ENCODE data around the gene RIGI.
A peak's percentile ranks its signal among the peaks of the same experiment; 100 is the strongest.
"Not testable (repeated sequence)": the region's sequence is repeated elsewhere in the genome, so short reads cannot be mapped to it uniquely, and the experiment has no call there.

The RIGI gene

DNA sequence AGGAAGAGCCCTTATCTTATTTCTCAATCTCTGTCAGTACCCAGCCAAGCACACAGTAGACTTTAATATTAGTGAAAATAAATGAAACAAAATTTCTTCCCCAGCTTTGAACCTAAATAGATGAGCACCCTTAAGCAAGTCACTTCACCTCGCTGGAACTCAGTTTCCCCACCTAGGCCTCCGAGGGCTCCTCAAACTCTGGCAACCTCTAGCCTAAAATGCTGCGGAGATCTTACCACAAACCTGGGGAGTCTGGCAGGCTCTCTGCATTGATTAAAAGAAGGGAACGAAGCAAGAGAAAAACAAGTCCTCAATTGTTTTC, 326 bp downstream of the RIGI start:
- DNase-seq: no peak

DNA sequence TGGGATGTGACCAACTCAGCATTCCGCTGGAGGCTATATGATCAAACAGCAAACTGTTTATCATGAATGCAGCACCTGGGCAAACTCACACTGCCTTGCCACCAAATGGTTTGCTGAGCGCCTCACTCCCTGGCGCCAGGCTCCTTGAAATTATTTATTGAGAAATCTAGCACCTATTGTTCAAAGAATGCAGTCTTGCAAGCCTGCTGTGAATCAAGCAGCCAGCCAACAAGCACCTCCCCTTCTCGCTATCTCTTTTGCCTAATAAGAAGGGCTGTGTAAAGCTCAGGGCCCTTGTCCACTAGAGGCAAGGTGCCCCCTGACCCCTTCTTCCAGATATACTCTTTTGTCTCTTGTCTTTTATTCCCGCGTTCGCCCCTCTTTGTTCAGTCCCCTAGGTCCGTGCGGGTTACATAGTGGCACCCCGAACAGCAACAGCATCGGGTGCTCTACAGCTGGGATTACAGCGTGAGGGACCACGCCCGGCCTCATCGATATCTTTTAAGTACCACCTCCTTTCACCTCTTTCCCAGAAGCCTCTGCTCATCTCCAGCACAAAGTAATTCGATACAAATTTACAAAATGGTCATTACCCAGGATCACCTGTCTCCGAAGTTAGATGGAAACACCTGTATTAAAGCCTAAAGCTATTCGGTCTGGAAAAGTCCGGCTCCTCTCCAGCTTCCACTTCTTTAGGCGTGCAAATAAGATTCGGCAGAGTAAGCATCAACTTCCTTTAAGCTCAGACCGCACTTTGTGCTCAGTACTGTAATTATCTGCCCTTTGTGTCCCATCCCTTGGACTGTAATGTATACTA, 896 bp downstream of the RIGI start:
- DNase-seq: peak; percentile 41

DNA sequence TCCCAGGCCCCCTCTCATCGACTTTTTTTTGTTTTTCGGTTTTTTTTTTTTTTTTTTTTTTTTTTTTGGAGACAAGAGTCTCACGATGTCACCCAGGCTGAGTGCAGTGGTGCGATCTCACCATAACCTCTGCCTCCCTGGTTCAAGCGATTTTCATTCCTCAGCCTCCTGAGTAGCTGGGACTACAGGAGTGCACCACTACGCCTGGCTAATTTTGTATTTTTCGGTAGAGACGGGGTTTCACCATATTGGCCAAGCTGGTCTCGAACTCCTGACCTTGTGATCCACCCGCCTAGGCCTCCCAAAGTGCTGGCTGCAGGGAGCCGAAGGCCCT, 1.5 kb downstream of the RIGI start:
- not testable (repeated sequence) for DNase-seq

- no peak for DNase-seq
These were observed 2.1 kb downstream of the RIGI start for GRCh38 chr9:32523910-32524309.

- no peak for DNase-seq
These were observed 7.7 kb downstream of the RIGI start for GRCh38 chr9:32518276-32518675.

- no peak for DNase-seq
These were observed 9.8 kb downstream of the RIGI start for GRCh38 chr9:32516241-32516640.

- DNase-seq: no peak
These were observed 17.3 kb downstream of the RIGI start for GRCh38 chr9:32508728-32509127.

DNA sequence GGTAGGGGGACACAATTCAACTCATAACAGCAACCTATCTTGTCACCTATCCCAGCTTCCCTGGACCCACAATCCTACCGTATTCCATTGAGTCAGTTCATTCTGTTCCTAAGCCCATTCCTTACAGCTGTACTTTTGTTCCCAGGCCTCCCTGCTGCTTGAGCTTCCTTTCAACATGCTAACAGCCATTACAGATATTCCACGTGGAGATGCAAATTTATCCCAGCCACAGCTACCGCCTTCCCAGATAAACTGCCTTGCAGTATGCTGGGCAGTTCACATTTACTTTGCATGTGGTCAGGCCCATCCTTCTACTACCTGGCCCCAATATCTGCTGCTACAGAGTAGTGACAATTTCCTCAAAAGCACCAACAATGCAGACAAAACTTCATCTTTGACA, 23.0 kb downstream of the RIGI start:
- no peak for DNase-seq

DNA sequence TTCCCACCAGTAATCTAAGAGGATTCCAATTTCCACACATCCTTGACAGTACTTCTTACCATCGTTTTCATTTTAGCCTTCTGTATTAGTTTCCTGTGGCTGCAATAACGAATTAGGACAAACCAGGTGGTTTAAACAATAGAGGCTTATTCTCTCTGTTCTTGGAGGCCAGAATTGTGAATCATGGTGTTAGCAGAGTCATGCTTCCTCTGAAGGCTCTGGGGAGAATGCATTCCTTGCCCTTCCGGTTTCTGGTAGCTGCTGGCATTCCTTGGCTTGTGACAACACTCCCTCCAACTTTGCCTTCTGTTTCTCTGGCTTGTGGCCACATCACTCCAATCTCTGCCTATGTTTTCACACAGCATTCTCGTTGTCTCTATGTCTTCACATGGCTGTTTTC, 23.5 kb downstream of the RIGI start:
- no peak for DNase-seq

- no peak for DNase-seq
These were observed 24.1 kb downstream of the RIGI start for GRCh38 chr9:32501868-32502267.

- no peak for DNase-seq
These were observed 25.2 kb downstream of the RIGI start for GRCh38 chr9:32500768-32501167.

GRCh38 chr9:32497921-32498320, 28.1 kb downstream of the RIGI start:
- no peak for DNase-seq

- no peak for DNase-seq
These were observed 35.4 kb downstream of the RIGI start for GRCh38 chr9:32490601-32491000.

- no peak for DNase-seq
These were observed 38.0 kb downstream of the RIGI start for GRCh38 chr9:32487981-32488380.

DNA sequence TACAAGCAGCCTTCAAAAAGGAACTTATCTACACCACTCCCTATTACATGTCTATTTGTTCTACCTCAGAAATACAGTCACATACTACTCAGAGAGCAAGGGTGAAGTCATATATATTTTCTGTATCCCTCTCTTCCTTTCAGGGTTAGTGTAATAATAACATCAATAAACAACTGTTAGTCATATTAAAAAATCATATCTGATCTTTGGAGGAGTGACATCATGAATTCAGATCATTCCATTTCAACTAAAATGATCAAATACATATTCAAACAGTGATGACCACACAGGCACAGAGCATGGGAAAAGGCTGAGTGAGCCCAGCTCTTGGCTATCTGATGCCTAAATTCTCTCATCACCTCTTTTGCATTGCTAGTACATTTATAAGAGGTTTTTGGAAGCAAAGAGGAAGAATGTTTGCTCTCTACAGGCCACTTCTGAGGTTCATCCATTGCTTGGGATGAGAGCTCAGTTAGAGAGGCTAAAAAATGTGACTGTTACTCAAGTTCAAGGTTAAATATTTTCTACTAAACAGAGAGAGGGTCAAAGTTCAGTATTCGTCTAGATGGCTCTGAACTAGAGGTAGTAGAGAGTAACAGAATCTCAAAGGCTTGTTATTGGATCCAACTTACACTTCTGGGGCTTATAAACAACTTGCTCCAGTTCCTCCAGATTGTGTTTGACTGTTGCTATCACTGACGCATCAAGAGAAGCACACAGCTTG, 39.0 kb downstream of the RIGI start:
- DNase-seq: no peak

DNA sequence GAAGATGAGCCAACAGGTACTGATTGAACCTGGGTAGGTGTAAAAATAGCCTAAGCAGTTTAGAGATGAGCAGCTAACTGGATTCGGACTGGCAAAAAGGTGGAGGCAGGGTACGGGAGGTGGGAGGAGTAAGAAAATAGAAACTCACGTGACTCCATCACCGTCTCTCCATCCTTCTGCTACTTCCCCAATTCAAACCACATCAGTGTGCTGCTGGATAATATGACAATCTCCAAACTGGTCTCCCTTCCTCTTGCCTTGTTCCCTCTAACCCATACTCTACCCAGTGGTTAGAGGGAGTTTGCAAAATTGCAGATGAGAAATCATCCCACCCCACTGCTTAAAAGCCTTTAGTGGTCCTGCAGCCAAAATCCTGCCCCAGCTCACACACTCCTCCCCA, 42.7 kb downstream of the RIGI start:
- DNase-seq: no peak
